ENCODE results near the gene SPP2.

Gene SPP2

GRCh38 chr2:234051374-234052070 is 1.0 kb downstream of the SPP2 start:
- H3K27me3 ChIP-seq (replicated peaks; ENCODE audit: control insufficient read depth, insufficient read depth, low read length): no peaks in the 10 kb centered on the region; the same call in 1 of the 2 replicates

GRCh38 chr2:234058881-234059280 is 8.4 kb downstream of the SPP2 start:
- Histone ChIP-seq H3K27me3 (replicated peaks; ENCODE audit: control insufficient read depth, insufficient read depth, low read length) (peaks cover under 1% of the 10 kb centered on the region; the same call in 1 of the 2 replicates), H3K4me3 (replicated peaks; ENCODE audit: low read depth, low read length) (no peak overlapping the region), H3K36me3 (ENCODE audit: control insufficient read depth, insufficient read depth, low read length) (no peaks in the 10 kb centered on the region)
- TF ChIP-seq CTCF (IDR thresholded peaks at IDR 0.05; ENCODE audit: insufficient read depth, low read length, poor library complexity, severe bottlenecking): no peak
- DNase-seq (ENCODE audit: extremely low read depth, insufficient read length): no peak

More at GRCh38 chr2:234051374-234052070, 1.0 kb downstream of the SPP2 start:
- DNase-seq (ENCODE audit: extremely low read depth, insufficient read length): no peak
- TF ChIP-seq CTCF (IDR thresholded peaks at IDR 0.05; ENCODE audit: insufficient read depth, low read length, poor library complexity, severe bottlenecking): no peak
- H3K36me3 ChIP-seq (ENCODE audit: control insufficient read depth, insufficient read depth, low read length): no peaks in the 10 kb centered on the region
- no peak overlapping the region for H3K4me3 ChIP-seq (replicated peaks; ENCODE audit: low read depth, low read length)

DNA sequence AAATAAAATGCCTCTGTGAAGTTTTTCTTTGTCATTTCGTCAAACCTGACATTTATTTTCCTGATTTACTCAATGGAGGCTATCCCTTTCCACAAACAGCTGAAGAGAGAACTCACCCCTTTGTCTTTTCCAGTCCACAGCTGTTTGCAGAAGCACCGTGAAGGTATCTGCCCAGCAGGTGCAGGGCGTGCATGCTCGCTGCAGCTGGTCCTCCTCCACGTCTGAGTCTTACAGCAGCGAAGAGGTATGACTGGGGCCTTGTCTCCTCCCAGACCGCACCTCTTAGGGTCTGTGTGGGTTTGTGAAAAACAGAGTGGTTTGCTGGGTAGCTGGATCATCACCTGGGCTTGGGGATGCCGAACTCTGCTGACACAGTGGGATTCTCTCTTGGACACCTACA is 9.7 kb downstream of the SPP2 start:
- TF ChIP-seq CTCF (IDR thresholded peaks at IDR 0.05; ENCODE audit: insufficient read depth, low read length, poor library complexity, severe bottlenecking): no peak
- Histone ChIP-seq H3K4me3 (replicated peaks; ENCODE audit: low read depth, low read length) (no peak overlapping the region), H3K36me3 (ENCODE audit: control insufficient read depth, insufficient read depth, low read length) (no peaks in the 10 kb centered on the region), H3K27me3 (replicated peaks; ENCODE audit: control insufficient read depth, insufficient read depth, low read length) (peaks cover 1% of the 10 kb centered on the region; the same call in 1 of the 2 replicates)
- DNase-seq (ENCODE audit: extremely low read depth, insufficient read length): no peak

DNA sequence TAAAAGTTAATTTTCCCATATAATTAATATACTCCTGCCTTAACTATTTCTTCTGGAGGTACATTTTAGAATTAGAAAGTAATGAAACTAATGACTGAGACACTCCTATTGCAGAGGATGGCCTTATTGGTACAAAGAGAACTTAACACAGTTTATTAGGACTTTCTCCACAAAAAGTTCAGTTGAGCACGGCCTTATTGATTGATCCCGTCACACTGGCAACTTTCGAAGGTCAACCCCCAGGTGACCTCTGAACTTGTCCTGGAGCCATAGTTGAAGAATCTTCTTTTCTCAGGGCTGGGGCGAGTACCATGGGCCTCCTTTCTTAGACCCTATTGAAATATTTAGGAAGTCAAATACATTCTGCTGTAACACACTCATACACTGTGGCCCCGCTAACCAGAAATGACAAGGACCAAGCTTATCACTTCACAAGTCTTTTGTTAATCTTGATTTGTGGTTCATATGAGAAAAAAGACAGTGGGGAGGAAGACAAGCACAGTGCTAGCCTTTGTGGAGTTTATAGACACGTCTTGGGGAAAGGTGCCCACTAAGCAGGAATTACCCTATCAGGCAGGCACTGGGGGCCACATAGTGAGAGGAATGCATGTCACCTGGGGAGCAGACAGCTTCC is 11.2 kb downstream of the SPP2 start:
- TF ChIP-seq CTCF (IDR thresholded peaks at IDR 0.05; ENCODE audit: insufficient read depth, low read length, poor library complexity, severe bottlenecking): no peak
- DNase-seq (ENCODE audit: extremely low read depth, insufficient read length): no peak
- no peaks in the 10 kb centered on the region for H3K36me3 ChIP-seq (ENCODE audit: control insufficient read depth, insufficient read depth, low read length)
- H3K4me3 ChIP-seq (replicated peaks; ENCODE audit: low read depth, low read length): no peak overlapping the region
- peaks cover 1% of the 10 kb centered on the region; the same call in 1 of the 2 replicates for H3K27me3 ChIP-seq (replicated peaks; ENCODE audit: control insufficient read depth, insufficient read depth, low read length)

DNA sequence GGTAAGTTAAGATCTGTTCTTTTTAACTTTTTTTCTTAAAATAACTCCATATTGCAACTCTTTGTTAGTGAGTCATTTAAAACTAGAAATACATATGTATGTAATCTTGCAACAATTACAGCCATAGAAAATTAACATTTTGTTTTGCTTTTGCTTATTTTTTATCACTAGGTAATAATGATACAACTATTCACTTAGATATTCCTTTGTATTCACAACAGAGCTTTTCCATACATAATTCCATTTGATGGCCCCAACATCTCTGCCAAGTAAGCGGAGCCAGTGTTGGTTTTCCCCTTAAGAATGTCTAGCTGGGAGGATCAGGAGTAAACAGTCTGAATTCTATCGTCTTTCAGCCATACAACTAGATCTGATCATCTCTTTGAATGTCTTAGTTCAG is 16.1 kb downstream of the SPP2 start:
- TF ChIP-seq CTCF (IDR thresholded peaks at IDR 0.05; ENCODE audit: insufficient read depth, low read length, poor library complexity, severe bottlenecking): no peak
- no peak for DNase-seq (ENCODE audit: extremely low read depth, insufficient read length)
- Histone ChIP-seq H3K27me3 (replicated peaks; ENCODE audit: control insufficient read depth, insufficient read depth, low read length) (peaks cover 1% of the 10 kb centered on the region; the same call in 1 of the 2 replicates), H3K4me3 (replicated peaks; ENCODE audit: low read depth, low read length) (no peak overlapping the region), H3K36me3 (ENCODE audit: control insufficient read depth, insufficient read depth, low read length) (no peaks in the 10 kb centered on the region)
